ENCODE measurements around the gene UBE2I.

DNA sequence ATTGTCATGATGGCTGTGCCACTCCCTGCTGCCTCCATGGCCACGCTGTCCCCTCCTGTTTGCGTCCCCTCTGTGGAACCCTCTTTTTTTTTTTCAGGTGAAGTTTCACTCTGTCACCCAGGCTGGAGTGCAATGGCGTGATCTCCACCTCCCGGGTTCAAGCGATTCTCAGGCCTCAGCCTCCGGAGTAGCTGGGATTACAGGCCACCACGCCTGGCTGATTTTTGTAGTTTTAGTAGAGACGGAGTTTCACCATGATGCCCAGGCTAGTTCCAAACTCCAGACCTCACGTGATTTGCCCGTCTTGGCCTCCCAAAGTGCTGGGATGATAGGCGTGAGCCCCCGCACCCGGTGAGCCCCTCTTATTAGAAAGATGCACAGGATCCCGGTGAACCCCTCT is 11.0 kb upstream of the UBE2I start:
- TF ChIP-seq POLR2A (IDR thresholded peaks at IDR 0.05; ENCODE audit: low read depth, low read length) = no peak
- no peak for TF ChIP-seq POLR2AphosphoS5 (IDR thresholded peaks at IDR 0.05; ENCODE audit: low read depth, low read length)
- TF ChIP-seq TAF1 (IDR thresholded peaks at IDR 0.05; ENCODE audit: borderline replicate concordance, low read depth, low read length) = no peak

All from GM12892 (cell line).